SK-N-DZ (cell line): ENCODE data around the gene AMIGO3.

Experiments
- DNase-seq: peaks from one replicate; pipeline ENCODE4 v3.0.0-alpha.2; 2015; ENCODE audit warnings: low spot score

AMIGO3 gene

DNA sequence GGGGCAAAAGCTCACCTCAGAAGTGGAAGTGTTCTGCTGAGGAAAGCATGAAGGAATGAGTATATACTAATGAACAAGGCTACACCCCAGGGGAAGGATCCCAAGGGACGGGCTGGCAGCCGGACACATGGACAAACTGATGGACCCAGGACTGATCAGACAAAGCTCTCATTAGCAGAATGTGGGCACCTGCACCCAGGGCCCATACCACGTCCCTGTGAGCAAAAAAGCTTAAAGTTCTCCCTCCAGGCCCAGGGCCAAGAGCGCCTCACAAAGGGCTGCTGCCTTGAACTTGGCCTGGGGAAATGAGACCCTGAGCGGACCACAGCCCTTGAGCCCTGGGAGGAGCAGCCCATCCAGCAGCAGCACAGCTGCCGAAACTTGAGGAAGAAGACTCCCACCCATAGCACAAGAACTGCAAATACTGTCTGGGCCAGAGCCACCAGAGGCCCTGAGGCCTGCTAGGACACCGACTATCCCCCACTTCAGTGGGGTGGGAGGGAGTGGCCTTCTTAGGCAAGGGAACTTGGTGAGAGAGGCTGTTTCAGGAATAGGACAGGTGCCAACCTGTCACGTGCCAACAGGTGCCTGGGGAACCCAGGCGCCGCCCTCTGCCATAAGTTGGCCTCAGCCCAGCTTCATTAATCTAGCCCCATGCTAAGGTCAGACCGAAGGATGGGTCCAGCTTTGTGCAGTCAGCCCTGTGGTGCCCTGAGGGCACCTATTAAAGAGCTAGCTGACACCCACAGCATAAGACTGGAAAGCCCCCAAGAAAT is 6.6 kb upstream of the AMIGO3 start:
- no peak for DNase-seq

- no peak for DNase-seq
These were observed 5.1 kb upstream of the AMIGO3 start for GRCh38 chr3:49724586-49724985.

DNA sequence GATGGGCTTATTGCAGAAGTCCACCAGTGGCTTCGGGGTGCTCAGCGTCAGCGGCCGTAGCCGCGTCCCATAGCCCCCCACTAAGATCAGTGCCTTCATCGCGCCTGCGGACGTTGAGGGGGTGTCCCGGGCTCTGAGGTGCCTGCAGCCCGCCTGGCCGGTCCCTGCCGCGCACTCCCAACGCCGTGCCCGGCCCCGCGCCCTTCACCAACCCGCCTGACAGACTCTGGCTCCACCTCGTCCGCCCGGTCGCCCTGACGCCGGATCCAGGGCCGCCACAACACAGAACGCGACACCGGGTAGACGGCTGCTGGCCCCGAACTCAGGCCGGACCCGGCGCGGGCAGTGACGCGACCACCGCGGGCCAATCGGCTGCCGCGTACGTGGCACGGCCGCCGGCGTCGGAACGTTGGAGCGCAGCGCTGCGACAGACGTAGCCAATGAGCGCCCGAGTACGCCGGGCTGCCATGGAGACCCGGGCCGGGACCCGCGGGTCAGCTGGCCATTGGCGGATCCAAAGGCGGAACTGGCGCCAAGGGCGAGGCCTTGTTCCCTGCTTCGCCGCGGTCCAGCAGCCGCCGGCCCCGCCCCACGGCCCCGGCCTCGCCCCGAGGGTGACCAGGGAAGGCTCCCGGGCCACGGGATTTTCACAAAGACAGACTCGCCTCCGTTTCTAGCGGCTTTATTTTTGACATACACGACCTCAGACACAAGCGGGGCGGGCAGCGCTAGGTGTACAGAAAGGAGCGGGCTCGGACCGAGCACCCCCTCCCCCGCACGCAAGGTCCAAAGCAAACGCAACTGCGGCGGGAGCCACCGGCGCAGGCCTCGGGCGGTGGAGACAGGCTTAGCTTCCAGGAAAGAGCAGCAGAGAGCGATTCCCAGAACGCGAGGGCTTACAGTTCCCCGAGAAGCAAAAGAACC is 4.4 kb upstream of the AMIGO3 start, which contains the start of gene GMPPB:
TSS of gene GMPPB (minus strand) at position 324 of the 924 bp plus-strand sequence. CDS start at position 99, 225 bp downstream.
- peak; percentile 92 for DNase-seq

DNA sequence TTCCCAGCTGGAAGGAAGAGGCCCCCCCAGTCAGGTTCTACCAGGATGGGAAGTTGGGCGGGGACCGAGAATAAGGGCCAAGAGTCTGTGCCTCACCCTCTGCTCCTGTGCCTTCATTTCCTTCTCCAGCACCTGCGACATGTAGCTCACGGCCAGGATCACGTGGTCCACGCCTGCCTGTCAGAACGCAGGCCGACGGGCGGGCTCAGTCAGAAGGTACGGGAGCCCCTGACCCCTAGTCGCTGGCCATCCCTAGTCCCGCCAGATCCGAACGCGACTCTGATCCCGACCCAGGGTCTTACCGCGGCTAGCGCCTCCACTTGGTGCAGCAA is 3.8 kb upstream of the AMIGO3 start:
- peak; percentile 38 for DNase-seq

- DNase-seq = no peak
These were observed 3.4 kb upstream of the AMIGO3 start for GRCh38 chr3:49722896-49723295.

DNA sequence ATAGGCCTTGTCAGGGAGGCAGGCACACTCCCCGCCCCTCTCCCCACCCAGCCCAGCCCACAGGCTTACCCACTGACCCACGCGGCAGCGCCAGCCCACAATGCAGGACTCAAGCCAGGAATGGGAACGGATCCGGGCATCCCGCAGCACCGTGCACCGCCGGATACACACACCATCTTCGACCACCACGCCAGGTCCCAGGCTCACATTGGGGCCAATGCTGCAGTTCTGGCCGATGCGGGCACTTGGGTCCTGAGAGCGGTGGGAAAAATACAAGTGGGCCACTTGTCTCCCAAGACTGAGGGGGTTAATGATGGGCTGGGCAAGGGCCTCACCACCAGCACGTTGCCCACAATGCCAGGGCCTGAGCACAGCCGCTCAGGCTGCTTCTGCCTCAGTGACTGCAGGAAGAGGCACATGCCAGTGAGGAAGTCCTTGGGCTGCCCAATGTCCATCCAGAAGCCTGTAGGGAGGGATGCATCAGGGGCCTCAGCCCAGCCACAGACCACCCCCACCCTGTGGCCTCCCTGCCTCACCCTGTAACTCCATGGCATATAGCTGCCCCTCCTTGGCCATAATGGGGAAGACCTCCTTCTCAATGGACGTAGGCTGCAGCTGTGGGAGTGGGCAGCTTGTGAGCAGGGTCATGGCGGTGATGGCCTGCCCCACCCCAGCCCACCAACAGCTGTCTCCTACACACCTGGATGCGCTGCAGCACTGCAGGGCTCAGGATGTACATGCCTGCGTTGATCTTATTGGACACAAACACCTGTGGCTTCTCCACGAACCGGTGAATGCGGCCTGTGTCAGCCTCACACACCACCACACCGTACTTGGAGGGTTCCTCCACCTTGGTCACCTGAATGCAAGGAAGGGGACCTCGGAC is 2.7 kb upstream of the AMIGO3 start:
- DNase-seq = no peak

DNA sequence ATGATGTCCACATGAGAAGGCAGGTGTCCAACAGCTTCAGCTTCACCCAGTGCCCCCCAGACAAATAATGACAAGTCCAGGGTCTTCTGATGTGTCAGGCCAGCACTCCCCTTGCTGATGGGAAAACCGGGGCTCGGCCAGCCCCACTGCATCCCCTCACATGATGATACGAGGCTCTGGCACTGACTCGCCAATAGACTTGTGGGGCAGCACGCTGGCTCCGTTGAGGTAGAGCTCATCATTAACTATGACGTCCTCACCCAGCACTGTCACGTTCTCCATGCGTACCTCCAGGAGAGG is 2.1 kb upstream of the AMIGO3 start:
- no peak for DNase-seq

DNA sequence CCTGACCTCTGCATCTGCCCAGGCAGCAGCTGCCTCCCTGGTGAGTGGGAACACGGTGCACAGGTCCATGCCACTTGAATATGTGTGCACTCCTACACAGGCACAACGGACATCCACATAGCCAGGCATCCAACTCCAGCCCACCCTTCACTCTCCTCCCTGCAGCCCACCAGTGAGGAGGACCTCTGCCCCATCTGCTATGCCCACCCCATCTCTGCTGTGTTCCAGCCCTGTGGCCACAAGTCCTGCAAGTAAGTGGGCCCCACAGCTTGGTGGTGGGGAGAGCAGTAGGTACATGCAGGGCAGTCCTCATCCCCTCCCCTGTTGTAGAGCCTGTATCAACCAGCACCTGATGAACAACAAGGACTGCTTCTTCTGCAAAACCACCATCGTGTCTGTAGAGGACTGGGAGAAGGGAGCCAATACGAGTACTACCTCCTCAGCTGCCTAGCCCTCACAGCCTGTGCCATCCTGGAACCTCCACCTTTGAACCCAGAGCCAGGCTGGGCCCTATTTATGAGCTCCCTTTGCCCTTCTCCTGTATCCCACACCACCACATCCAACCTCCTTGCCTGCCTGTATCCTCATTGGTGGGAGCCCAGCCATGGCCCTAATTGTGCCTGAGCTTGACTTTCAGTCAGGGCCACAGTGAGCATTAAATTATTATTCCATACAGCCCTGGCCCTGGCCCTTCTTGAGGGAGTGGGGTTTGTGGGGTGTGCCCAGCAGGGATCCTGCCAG is 1.5 kb upstream of the AMIGO3 start:
- DNase-seq = no peak

DNA sequence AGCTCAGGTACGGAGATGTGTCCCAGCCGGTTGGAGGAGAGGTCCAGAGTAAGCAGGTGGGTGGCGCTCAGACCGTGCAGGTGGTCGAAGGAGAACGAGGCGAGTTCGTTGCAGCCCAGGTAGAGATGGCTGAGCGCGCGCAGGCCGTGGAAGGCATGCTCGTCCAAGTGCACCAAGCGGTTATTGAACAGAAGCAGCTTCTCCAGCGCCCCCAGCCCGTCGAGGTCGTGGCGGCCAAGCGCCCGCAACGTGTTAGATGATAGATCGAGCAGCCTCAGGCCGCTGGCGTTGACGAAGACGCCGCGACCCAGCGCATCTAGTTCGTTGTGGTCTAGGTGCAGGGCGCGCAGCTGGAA is 648 bp downstream of the AMIGO3 start:
- DNase-seq = no peak

- DNase-seq = no peak
These were observed 1.3 kb downstream of the AMIGO3 start for GRCh38 chr3:49717959-49718857.

- no peak for DNase-seq
These were observed 2.1 kb downstream of the AMIGO3 start for GRCh38 chr3:49717211-49717958.

DNA sequence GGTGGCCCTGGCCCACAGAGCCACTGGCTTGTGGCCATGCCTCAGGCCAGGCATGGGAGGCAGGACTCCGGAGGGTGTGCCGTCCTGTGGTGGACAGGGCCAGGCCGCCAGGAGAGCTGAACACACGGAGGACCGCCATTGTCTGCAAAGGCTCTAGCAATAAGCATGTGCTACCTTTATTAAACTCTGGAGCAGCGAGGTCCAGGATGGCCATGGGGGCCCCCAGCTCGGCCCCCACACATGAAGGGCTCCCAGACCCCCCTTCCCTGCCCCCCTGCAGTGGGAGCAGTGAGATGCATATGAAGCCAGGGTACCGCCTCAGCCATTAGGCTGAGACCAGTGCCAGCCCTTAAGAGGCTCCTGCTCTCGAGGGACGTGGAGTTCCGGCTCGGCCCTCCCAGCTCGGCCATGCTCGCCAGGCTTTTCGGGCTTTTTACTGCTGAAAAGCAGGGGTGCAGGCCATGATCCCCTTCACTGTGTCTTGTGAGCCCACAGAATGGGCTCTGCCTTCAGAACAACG is 2.7 kb downstream of the AMIGO3 start:
- DNase-seq = no peak

GRCh38 chr3:49716169-49716568 is 3.3 kb downstream of the AMIGO3 start:
- no peak for DNase-seq

DNA sequence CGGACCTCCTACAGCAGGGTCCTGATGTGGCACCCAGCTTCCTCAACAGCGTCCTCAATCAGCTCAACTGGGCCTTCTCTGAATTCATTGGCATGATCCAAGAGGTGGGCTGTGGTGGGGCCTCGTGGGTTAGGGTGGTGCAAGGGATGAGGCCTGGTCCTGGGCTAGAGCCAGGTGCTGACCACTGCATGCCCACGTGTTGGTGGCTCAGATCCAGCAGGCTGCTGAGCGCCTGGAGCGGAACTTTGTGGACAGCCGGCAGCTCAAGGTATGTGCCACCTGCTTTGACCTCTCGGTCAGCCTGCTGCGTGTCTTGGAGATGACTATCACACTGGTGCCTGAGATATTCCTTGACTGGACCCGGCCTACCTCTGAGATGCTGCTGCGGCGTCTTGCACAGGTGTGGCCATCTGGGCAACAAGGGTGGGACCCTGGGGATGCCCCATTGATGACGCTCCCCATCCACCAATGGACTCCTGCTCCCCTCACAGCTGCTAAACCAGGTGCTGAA is 3.8 kb downstream of the AMIGO3 start:
- no peak for DNase-seq

GRCh38 chr3:49714728-49715550 is 4.5 kb downstream of the AMIGO3 start:
- DNase-seq = no peak

DNA sequence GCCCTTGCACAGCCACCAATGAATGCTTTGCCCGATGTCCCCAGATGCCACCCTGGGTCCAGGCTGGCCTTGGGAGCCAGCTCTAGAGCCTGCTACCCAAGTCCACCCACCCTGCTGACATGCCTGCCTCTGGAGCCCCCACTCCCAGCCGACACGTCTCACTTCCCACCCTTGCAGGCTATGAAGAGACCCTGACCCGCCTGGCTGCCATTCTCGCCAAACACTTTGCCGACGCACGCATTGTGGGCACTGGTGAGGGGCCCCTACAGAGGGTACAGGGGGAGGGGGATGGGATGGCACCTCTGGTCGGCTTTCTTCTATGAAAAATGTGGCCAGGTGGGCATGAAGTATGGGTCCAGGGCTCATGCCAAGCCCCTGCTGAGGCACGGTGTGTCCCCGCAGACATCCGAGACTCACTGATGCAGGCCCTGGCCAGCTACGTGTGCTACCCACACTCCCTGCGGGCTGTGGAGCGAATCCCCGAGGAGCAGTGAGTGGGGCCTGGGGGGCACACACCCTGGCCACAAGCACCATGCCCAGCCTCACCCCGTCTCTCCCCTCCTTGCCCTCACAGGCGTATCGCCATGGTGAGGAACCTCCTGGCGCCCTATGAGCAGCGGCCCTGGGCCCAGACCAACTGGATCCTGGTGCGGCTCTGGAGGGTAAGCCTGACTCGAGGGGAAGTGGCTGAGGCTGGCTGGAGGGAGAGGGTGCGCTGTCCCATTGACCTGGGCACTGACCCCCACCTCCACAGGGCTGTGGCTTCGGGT is 6.0 kb downstream of the AMIGO3 start:
- no peak for DNase-seq

- no peak for DNase-seq
These were observed 6.7 kb downstream of the AMIGO3 start for GRCh38 chr3:49712631-49713317.
